ENCODE data around the gene PNMT. TPM values are rescaled to one million over a fixed set of nuclear protein-coding genes. Genes with fewer than 3 reads are reported as not detected.

Gene PNMT
- total RNA-seq, result 0.22 to 2.7 TPM (median 0.46 TPM) in 3 replicates
- long read RNA-seq, partial matches to known transcripts, result 0 of 1 reads
- long read RNA-seq, other reads (novel, unspliced or antisense), result 0 of 1 reads

DNA sequence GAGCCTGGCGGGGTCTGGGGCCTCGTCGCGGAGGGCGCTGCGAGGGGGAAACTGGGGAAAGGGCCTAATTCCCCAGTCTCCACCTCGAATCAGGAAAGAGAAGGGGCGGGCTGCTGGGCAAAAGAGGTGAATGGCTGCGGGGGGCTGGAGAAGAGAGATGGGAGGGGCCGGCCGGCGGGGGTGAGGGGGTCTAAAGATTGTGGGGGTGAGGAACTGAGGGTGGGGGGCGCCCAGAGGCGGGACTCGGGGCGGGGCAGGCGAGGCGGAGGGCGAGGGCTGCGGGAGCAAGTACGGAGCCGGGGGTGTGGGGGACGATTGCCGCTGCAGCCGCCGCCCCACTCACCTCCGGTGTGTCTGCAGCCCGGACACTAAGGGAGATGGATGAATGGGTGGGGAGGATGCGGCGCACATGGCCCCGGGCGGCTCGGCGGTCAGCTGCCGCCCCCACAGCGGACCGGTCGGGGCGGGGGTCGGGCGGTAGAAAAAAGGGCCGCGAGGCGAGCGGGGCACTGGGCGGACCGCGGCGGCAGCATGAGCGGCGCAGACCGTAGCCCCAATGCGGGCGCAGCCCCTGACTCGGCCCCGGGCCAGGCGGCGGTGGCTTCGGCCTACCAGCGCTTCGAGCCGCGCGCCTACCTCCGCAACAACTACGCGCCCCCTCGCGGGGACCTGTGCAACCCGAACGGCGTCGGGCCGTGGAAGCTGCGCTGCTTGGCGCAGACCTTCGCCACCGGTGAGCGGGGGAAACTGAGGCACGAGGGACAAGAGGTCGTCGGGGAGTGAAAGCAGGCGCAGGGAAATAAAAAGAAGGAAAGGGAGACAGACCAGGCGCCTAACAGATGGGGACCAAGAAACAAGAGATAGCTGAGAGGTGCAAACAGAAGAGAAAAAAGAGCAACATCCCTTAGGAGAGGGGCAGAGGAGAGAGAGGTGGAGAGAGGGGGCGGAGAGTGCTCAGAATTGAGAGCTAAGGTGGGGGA is at the start of gene PNMT:
TSS of gene PNMT (plus strand) at position 509 of the 980 bp plus-strand sequence. CDS start at position 532, 23 bp downstream.
- Mint-ChIP-seq H3K9me3 (ENCODE audit: low read depth) (no peaks in the 10 kb centered on the region), H3K36me3 (ENCODE audit: low read depth) (no peaks in the 10 kb centered on the region), H3K27ac (ENCODE audit: unreplicated experiment) (no peak within 1 kb of the TSS), H3K4me1 (ENCODE audit: low read depth) (peaks cover 28% of the 10 kb centered on the region), H3K27me3 (ENCODE audit: low read depth) (peaks cover 19% of the 10 kb centered on the region), H3K4me3 (ENCODE audit: unreplicated experiment) (peak within 1 kb of the TSS; percentile 42)
- DNase-seq (ENCODE audit: low spot score), result no peak
- TF ChIP-seq CTCF (IDR thresholded peaks at IDR 0.05), result peak; percentile 82

DNA sequence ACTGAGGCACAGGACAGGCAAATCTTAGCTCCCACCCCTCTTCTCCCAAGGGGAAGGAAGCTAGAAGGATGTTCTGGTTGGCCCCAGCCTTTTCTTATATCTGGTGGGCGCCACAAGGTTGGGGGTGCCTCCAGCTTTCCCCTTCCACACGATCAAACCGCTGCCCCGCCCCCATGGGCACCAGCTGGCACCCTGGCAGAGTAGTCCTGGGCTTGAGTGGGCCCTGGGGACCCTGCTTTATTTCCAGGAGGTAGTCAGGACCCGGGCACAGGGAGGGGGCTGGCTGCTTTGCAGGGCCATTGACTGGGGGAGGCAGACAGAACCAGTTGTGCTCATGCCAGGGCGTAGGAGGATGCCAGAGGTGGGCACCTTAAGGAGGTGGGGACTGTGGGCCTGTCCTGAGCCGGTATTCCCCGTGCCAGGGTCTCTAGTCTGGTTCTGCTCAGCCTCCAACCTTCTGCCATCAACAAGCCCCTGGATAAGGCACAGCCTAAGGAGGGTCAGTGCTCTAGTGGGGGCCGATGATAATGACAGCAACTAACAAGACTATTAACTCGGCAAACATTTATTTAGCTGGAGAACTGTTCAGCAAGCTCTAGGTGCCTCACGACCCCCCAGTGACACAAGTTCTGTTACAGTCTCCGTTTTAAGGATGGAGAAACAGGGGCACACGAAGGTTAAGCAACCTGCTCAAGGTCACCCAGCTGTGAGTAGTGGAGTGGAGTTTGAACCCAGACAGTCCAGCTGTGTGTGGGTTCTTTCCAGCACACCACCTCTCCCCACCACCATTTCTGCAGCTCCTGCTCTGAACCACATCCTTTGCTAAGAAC is 49.1 kb upstream of the PNMT start:
- no peaks in the 10 kb centered on the region for H3K36me3 Mint-ChIP-seq (ENCODE audit: low read depth)
- H3K27me3 Mint-ChIP-seq (ENCODE audit: low read depth), result peaks cover 13% of the 10 kb centered on the region
- no peak for DNase-seq (ENCODE audit: low spot score)
- no peak for TF ChIP-seq CTCF (IDR thresholded peaks at IDR 0.05)
- no peak overlapping the region for H3K4me3 Mint-ChIP-seq (ENCODE audit: unreplicated experiment)
- H3K27ac Mint-ChIP-seq (ENCODE audit: unreplicated experiment), result no peak overlapping the region
- H3K9me3 Mint-ChIP-seq (ENCODE audit: low read depth), result no peaks in the 10 kb centered on the region
- H3K4me1 Mint-ChIP-seq (ENCODE audit: low read depth), result peaks cover 14% of the 10 kb centered on the region

GRCh38 chr17:39619786-39620101 is 48.5 kb upstream of the PNMT start:
- DNase-seq (ENCODE audit: low spot score), result no peak
- no peak overlapping the region for H3K27ac Mint-ChIP-seq (ENCODE audit: unreplicated experiment)
- no peaks in the 10 kb centered on the region for H3K9me3 Mint-ChIP-seq (ENCODE audit: low read depth)
- peaks cover 13% of the 10 kb centered on the region for H3K27me3 Mint-ChIP-seq (ENCODE audit: low read depth)
- TF ChIP-seq CTCF (IDR thresholded peaks at IDR 0.05), result no peak
- peaks cover 14% of the 10 kb centered on the region for H3K4me1 Mint-ChIP-seq (ENCODE audit: low read depth)
- H3K36me3 Mint-ChIP-seq (ENCODE audit: low read depth), result no peaks in the 10 kb centered on the region
- H3K4me3 Mint-ChIP-seq (ENCODE audit: unreplicated experiment), result no peak overlapping the region

DNA sequence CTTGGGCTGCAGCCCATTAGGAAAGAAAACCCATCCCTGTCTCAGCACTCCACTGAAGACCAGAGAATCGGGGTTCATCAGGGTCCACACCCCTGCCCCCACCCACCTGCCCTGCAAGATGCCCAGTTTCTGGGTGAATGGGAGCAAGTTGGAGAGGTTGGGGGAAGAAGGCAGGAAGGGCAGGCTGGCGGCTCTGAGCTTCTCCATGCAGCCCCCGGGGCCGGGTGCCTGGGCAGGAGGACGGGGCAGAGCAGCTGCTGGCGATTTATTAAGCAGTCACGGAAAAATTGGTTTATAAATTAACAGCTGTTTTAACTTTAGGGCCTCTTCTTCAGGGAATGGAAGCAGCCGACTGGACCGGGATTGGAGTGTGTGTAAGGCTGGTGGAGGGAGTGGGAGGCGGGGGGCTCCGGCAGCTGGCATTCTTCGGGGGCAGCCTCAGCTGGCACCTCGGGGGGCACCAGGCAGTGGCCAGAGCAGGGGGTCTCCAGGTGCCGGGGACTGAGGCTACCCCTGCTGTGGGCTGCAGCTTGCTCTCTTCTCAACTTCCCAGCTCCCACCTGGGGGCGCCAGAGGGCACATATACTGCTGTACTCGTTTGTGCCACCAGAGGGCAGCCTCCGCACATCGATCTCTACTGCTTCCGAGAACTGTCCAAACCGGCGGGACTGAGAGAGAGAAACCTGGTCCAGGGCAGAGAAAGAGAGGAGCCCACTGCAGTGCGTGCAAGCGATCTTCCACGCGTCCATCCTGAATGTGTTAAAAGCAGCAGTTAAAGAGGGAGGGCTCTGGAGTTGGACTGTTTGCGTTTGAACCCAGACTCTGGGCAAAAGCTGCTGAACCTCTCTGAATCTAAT is 46.5 kb upstream of the PNMT start:
- no peaks in the 10 kb centered on the region for H3K9me3 Mint-ChIP-seq (ENCODE audit: low read depth)
- H3K36me3 Mint-ChIP-seq (ENCODE audit: low read depth), result peaks cover 2% of the 10 kb centered on the region
- peaks cover 20% of the 10 kb centered on the region for H3K4me1 Mint-ChIP-seq (ENCODE audit: low read depth)
- no peak overlapping the region for H3K27ac Mint-ChIP-seq (ENCODE audit: unreplicated experiment)
- no peak overlapping the region for H3K4me3 Mint-ChIP-seq (ENCODE audit: unreplicated experiment)
- TF ChIP-seq CTCF (IDR thresholded peaks at IDR 0.05), result peak; percentile 100
- DNase-seq (ENCODE audit: low spot score), result no peak
- peaks cover 19% of the 10 kb centered on the region for H3K27me3 Mint-ChIP-seq (ENCODE audit: low read depth)
